Measurements from ENCODE around the gene PCBP3. TPM values are rescaled to one million over a fixed set of nuclear protein-coding genes. Genes with fewer than 3 reads are reported as not detected.
"Not testable (repeated sequence)": the region's sequence is repeated elsewhere in the genome, so short reads cannot be mapped to it uniquely, and the experiment has no call there.

PCBP3 gene
- polyA plus RNA-seq, 3 donors = 1.9 to 2.0 (median 1.9) TPM

- no peak for DNase-seq
Observed at GRCh38 chr21:45809421-45809820, 165.9 kb downstream of the PCBP3 start.

GRCh38 chr21:45811136-45811535, 167.6 kb downstream of the PCBP3 start:
- no peak for DNase-seq

- DNase-seq = not testable (repeated sequence)
Observed at GRCh38 chr21:45814210-45814940, 170.8 kb downstream of the PCBP3 start.

GRCh38 chr21:45815781-45816180, 172.3 kb downstream of the PCBP3 start:
- not testable (repeated sequence) for DNase-seq

- no peak for DNase-seq
Observed at GRCh38 chr21:45816794-45817193, 173.3 kb downstream of the PCBP3 start.

- DNase-seq = no peak
Observed at GRCh38 chr21:45817345-45817744, 173.8 kb downstream of the PCBP3 start.

GRCh38 chr21:45818276-45818903, 174.9 kb downstream of the PCBP3 start:
- no peak for DNase-seq

- DNase-seq = no peak
Observed at GRCh38 chr21:45818904-45819285, 175.4 kb downstream of the PCBP3 start.

- DNase-seq = no peak
Observed at GRCh38 chr21:45819478-45820170, 176.1 kb downstream of the PCBP3 start.

- peak; percentile 88 for DNase-seq
Observed at GRCh38 chr21:45820171-45821091, 176.9 kb downstream of the PCBP3 start.

GRCh38 chr21:45821315-45821962, 177.9 kb downstream of the PCBP3 start:
- DNase-seq = no peak

- no peak for DNase-seq
Observed at GRCh38 chr21:45821998-45822397, 178.5 kb downstream of the PCBP3 start.

GRCh38 chr21:45822429-45823099, 179.0 kb downstream of the PCBP3 start:
- DNase-seq = no peak

- no peak for DNase-seq
Observed at GRCh38 chr21:45823100-45823681, 179.7 kb downstream of the PCBP3 start.

- no peak for DNase-seq
Observed at GRCh38 chr21:45824546-45825215, 181.2 kb downstream of the PCBP3 start.

GRCh38 chr21:45825219-45825618, 181.7 kb downstream of the PCBP3 start:
- no peak for DNase-seq

GRCh38 chr21:45826676-45827301, 183.3 kb downstream of the PCBP3 start:
- no peak for DNase-seq

GRCh38 chr21:45827302-45827692, 183.8 kb downstream of the PCBP3 start:
- no peak for DNase-seq

- no peak for DNase-seq
Observed at GRCh38 chr21:45827881-45828579, 184.5 kb downstream of the PCBP3 start.
